ENCODE results near the gene TRRAP. TPM values are rescaled to one million over a fixed set of nuclear protein-coding genes. Genes with fewer than 3 reads are reported as not detected.
A peak's percentile ranks its signal among the peaks of the same experiment; 100 is the strongest.
"Not testable (repeated sequence)": the region's sequence is repeated elsewhere in the genome, so short reads cannot be mapped to it uniquely, and the experiment has no call there.

Gene TRRAP
- total and polyA plus RNA-seq, 7 experiments from 2014 or later: 3.2 to 72.3 (median 63.6) TPM

- Histone ChIP-seq H3K27ac (ENCODE audit: low read depth, low read length) (no peak overlapping the region), H3K4me1 (ENCODE audit: control insufficient read depth in 2 of 2, insufficient read depth in 2 of 2, low read length in 2 of 2) (no peaks in the 10 kb centered on the region), H3K9me3 (ENCODE audit: control insufficient read depth in 2 of 3, low read length in 3 of 3) (no peaks in the 10 kb centered on the region), H3K36me3 (ENCODE audit: control insufficient read depth in 2 of 3, insufficient read depth in 3 of 3, low read length in 3 of 3) (no peaks in the 10 kb centered on the region), H3K27me3 (ENCODE audit: control insufficient read depth in 2 of 2, insufficient read depth in 2 of 2, low read length in 2 of 2) (no peaks in the 10 kb centered on the region), H3K4me3 (ENCODE audit: low read length) (no peak overlapping the region)
- Mint-ChIP-seq H3K36me3 (no peaks in the 10 kb centered on the region), H3K9me3 (no peaks in the 10 kb centered on the region), H3K4me3 (no peak overlapping the region), H3K4me1 (no peaks in the 10 kb centered on the region), H3K27ac (no peak overlapping the region), H3K27me3 (peaks cover 0 to 20% (median 4%) of the 10 kb centered on the region in 5 donors)
- ChIA-PET POLR2A (no interaction called here), CTCF (no interaction called here)
- ATAC-seq (no peak), DNase-seq (no peak)
- intact Hi-C loops (cut with micrococcal nuclease): no loop called here
Measured at GRCh38 chr7:98837630-98837972, 40.7 kb upstream of the TRRAP start.

- peaks cover 0 to 22% (median 4%) of the 10 kb centered on the region in 5 donors for H3K27me3 Mint-ChIP-seq
- no peak overlapping the region for H3K27ac ChIP-seq (ENCODE audit: low read depth, low read length)
- no peaks in the 10 kb centered on the region for H3K36me3 ChIP-seq (ENCODE audit: control insufficient read depth in 2 of 3, insufficient read depth in 3 of 3, low read length in 3 of 3)
- H3K27ac Mint-ChIP-seq: no peak overlapping the region
- H3K4me1 Mint-ChIP-seq: no peaks in the 10 kb centered on the region
- ChIA-PET POLR2A (no interaction called here), CTCF (interaction anchor here (1.7 to 3.1 kb wide), 3 partner anchors 8 to 414 kb away, joined by 9 to 16 read pairs (median 11); no protein-coding TSS in a partner anchor)
- H3K4me3 ChIP-seq (ENCODE audit: low read length): no peak overlapping the region
- H3K4me3 Mint-ChIP-seq: no peak overlapping the region
- H3K4me1 ChIP-seq (ENCODE audit: control insufficient read depth in 2 of 2, insufficient read depth in 2 of 2, low read length in 2 of 2): no peaks in the 10 kb centered on the region
- H3K36me3 Mint-ChIP-seq: no peaks in the 10 kb centered on the region
- no peaks in the 10 kb centered on the region for H3K27me3 ChIP-seq (ENCODE audit: control insufficient read depth in 2 of 2, insufficient read depth in 2 of 2, low read length in 2 of 2)
- DNase-seq (no peak), ATAC-seq (no peak)
- intact Hi-C loops (cut with micrococcal nuclease): loop anchor here in 1 of 2 donors (5.0 kb wide), 1 partner anchor 818 kb away; no protein-coding TSS in a partner anchor
- no peaks in the 10 kb centered on the region for H3K9me3 Mint-ChIP-seq
- H3K9me3 ChIP-seq (ENCODE audit: control insufficient read depth in 2 of 3, low read length in 3 of 3): no peaks in the 10 kb centered on the region
Measured at GRCh38 chr7:98840096-98840495, 38.2 kb upstream of the TRRAP start.

- no peak overlapping the region for H3K27ac Mint-ChIP-seq
- intact Hi-C loops (cut with micrococcal nuclease): loop anchor here (1.0 to 5.0 kb wide), 2 partner anchors 407 to 818 kb away; no protein-coding TSS in a partner anchor
- Histone ChIP-seq H3K4me1 (ENCODE audit: control insufficient read depth in 2 of 2, insufficient read depth in 2 of 2, low read length in 2 of 2) (no peaks in the 10 kb centered on the region), H3K27me3 (ENCODE audit: control insufficient read depth in 2 of 2, insufficient read depth in 2 of 2, low read length in 2 of 2) (no peaks in the 10 kb centered on the region), H3K9me3 (ENCODE audit: control insufficient read depth in 2 of 3, low read length in 3 of 3) (no peaks in the 10 kb centered on the region), H3K36me3 (ENCODE audit: control insufficient read depth in 2 of 3, insufficient read depth in 3 of 3, low read length in 3 of 3) (no peaks in the 10 kb centered on the region), H3K4me3 (ENCODE audit: low read length) (no peak overlapping the region), H3K27ac (ENCODE audit: low read depth, low read length) (no peak overlapping the region)
- DNase-seq (no peak), ATAC-seq (no peak)
- no peaks in the 10 kb centered on the region for H3K4me1 Mint-ChIP-seq
- no peak overlapping the region for H3K4me3 Mint-ChIP-seq
- ChIA-PET POLR2A (no interaction called here), CTCF (interaction anchor here (0.7 to 3.1 kb wide), 9 partner anchors 9 to 820 kb away, joined by 3 to 16 read pairs (median 6); no protein-coding TSS in a partner anchor)
- peaks cover 0 to 22% (median 4%) of the 10 kb centered on the region in 5 donors for H3K27me3 Mint-ChIP-seq
- no peaks in the 10 kb centered on the region for H3K36me3 Mint-ChIP-seq
- no peaks in the 10 kb centered on the region for H3K9me3 Mint-ChIP-seq
Measured at GRCh38 chr7:98840722-98841121, 37.6 kb upstream of the TRRAP start.

- ChIA-PET CTCF (interaction anchor here (0.6 to 3.1 kb wide), 12 partner anchors 10 to 820 kb away, joined by 3 to 16 read pairs (median 4); no protein-coding TSS in a partner anchor), POLR2A (no interaction called here)
- no peaks in the 10 kb centered on the region for H3K9me3 ChIP-seq (ENCODE audit: control insufficient read depth in 2 of 3, low read length in 3 of 3)
- peak; percentile 29 to 71 (median 57) for DNase-seq
- no peak overlapping the region for H3K27ac ChIP-seq (ENCODE audit: low read depth, low read length)
- H3K4me3 ChIP-seq (ENCODE audit: low read length): no peak overlapping the region
- Mint-ChIP-seq H3K27ac (no peak overlapping the region), H3K4me3 (peak overlapping the region in 1 of 10 donors; percentile 8), H3K27me3 (peaks cover 0 to 22% (median 4%) of the 10 kb centered on the region in 5 donors), H3K4me1 (no peaks in the 10 kb centered on the region), H3K36me3 (no peaks in the 10 kb centered on the region), H3K9me3 (no peaks in the 10 kb centered on the region)
- no peaks in the 10 kb centered on the region for H3K27me3 ChIP-seq (ENCODE audit: control insufficient read depth in 2 of 2, insufficient read depth in 2 of 2, low read length in 2 of 2)
- peak; percentile 81 for ATAC-seq
- H3K36me3 ChIP-seq (ENCODE audit: control insufficient read depth in 2 of 3, insufficient read depth in 3 of 3, low read length in 3 of 3): no peaks in the 10 kb centered on the region
- intact Hi-C loops (cut with micrococcal nuclease): loop anchor here (1.0 to 5.0 kb wide), 2 partner anchors 408 to 819 kb away; no protein-coding TSS in a partner anchor
- no peaks in the 10 kb centered on the region for H3K4me1 ChIP-seq (ENCODE audit: control insufficient read depth in 2 of 2, insufficient read depth in 2 of 2, low read length in 2 of 2)
Measured at GRCh38 chr7:98841179-98841997, 36.9 kb upstream of the TRRAP start.

GRCh38 chr7:98842552-98842951 is 35.8 kb upstream of the TRRAP start:
- H3K4me3 Mint-ChIP-seq; DNase-seq; H3K27ac Mint-ChIP-seq; H3K9me3 Mint-ChIP-seq; H3K36me3 ChIP-seq (ENCODE audit: control insufficient read depth in 2 of 3, insufficient read depth in 3 of 3, low read length in 3 of 3); POLR2A ChIA-PET; H3K36me3 Mint-ChIP-seq; H3K4me1 ChIP-seq (ENCODE audit: control insufficient read depth in 2 of 2, insufficient read depth in 2 of 2, low read length in 2 of 2); H3K27me3 ChIP-seq (ENCODE audit: control insufficient read depth in 2 of 2, insufficient read depth in 2 of 2, low read length in 2 of 2); ATAC-seq; H3K9me3 ChIP-seq (ENCODE audit: control insufficient read depth in 2 of 3, low read length in 3 of 3); H3K4me1 Mint-ChIP-seq; H3K27ac ChIP-seq (ENCODE audit: low read depth, low read length); H3K4me3 ChIP-seq (ENCODE audit: low read length): not testable (repeated sequence)
- CTCF ChIA-PET: interaction anchor here (0.6 to 3.1 kb wide), 4 partner anchors 11 to 585 kb away, joined by 3 to 16 read pairs (median 8); no protein-coding TSS in a partner anchor
- peaks cover 0 to 17% (median 0%) of the 10 kb centered on the region in 5 donors for H3K27me3 Mint-ChIP-seq
- intact Hi-C loops (cut with micrococcal nuclease): loop anchor here in 1 of 2 donors (5.0 kb wide), 1 partner anchor 820 kb away; no protein-coding TSS in a partner anchor

GRCh38 chr7:98848918-98849317 is 29.4 kb upstream of the TRRAP start:
- no peak overlapping the region for H3K27ac ChIP-seq (ENCODE audit: low read depth, low read length)
- no peak overlapping the region for H3K4me3 Mint-ChIP-seq
- no peak overlapping the region for H3K27ac Mint-ChIP-seq
- H3K9me3 ChIP-seq (ENCODE audit: control insufficient read depth in 2 of 3, low read length in 3 of 3): peaks cover 0 to 12% (median 0%) of the 10 kb centered on the region in 3 experiments
- DNase-seq: no peak
- no peak overlapping the region for H3K4me3 ChIP-seq (ENCODE audit: low read length)
- peaks cover 0 to 9% (median 0%) of the 10 kb centered on the region in 5 donors for H3K27me3 Mint-ChIP-seq
- intact Hi-C loops (cut with micrococcal nuclease): no loop called here
- no peaks in the 10 kb centered on the region for H3K36me3 ChIP-seq (ENCODE audit: control insufficient read depth in 2 of 3, insufficient read depth in 3 of 3, low read length in 3 of 3)
- no peaks in the 10 kb centered on the region for H3K4me1 Mint-ChIP-seq
- ChIA-PET CTCF (interaction anchor here (1.0 kb wide), 1 partner anchor 23 kb away, joined by 3 read pairs; no protein-coding TSS in a partner anchor), POLR2A (no interaction called here)
- peaks cover 0 to 16% (median 5%) of the 10 kb centered on the region in 11 donors for H3K9me3 Mint-ChIP-seq
- ATAC-seq: no peak
- peaks cover 0 to 1% (median 0%) of the 10 kb centered on the region in 5 donors for H3K36me3 Mint-ChIP-seq
- no peaks in the 10 kb centered on the region for H3K27me3 ChIP-seq (ENCODE audit: control insufficient read depth in 2 of 2, insufficient read depth in 2 of 2, low read length in 2 of 2)
- no peaks in the 10 kb centered on the region for H3K4me1 ChIP-seq (ENCODE audit: control insufficient read depth in 2 of 2, insufficient read depth in 2 of 2, low read length in 2 of 2)

All from naive thymus-derived CD4-positive, alpha-beta T cell (primary cell).